ENCODE measurements around the gene TLX2. TPM values are rescaled to one million over a fixed set of nuclear protein-coding genes. Genes with fewer than 3 reads are reported as not detected.

Gene TLX2
- total and polyA plus RNA-seq, 2 experiments from 2014 or later = 0.16 to 0.21 TPM

GRCh38 chr2:74522516-74522915 is 8.3 kb downstream of the TLX2 start:
- H3K4me1 ChIP-seq (ENCODE audit: insufficient read depth) = no peaks in the 10 kb centered on the region
- Mint-ChIP-seq H3K4me3 (no peak overlapping the region), H3K9me3 (no peaks in the 10 kb centered on the region; the same call in 2 of the 3 replicates), H3K27me3 (ENCODE audit: insufficient read depth, low read depth, poor library complexity) (peaks cover 48% of the 10 kb centered on the region), H3K4me1 (peaks cover 5% of the 10 kb centered on the region; the same call in 1 of the 3 replicates), H3K36me3 (ENCODE audit: low read depth) (peaks cover 15% of the 10 kb centered on the region), H3K27ac (no peak overlapping the region)
- H3K4me2 ChIP-seq = no peak overlapping the region
- 0 out of 2 replicates have a peak, but pooled peaks cover under 1% of the 10 kb centered on the region for H3K79me2 ChIP-seq (replicated peaks; ENCODE audit: insufficient read depth)
- peaks cover 11% of the 10 kb centered on the region for H3K36me3 ChIP-seq (ENCODE audit: insufficient read depth)
- H3K4me3 ChIP-seq = no peak overlapping the region
- H3K9me2 ChIP-seq (ENCODE audit: insufficient read depth) = no peaks in the 10 kb centered on the region
- H2AFZ ChIP-seq = no peak overlapping the region
- peaks cover 4% of the 10 kb centered on the region; the same call in 1 of the 2 replicates for H4K20me1 ChIP-seq (replicated peaks; ENCODE audit: insufficient read depth)
- H3K27ac ChIP-seq (ENCODE audit: low read depth) = no peak overlapping the region
- no peak for TF ChIP-seq CTCF (conservative IDR thresholded peaks at IDR 0.05; ENCODE audit: low read depth in 2 of 2)
- no peak for TF ChIP-seq ZNF331 (CRISPR knock-in tag; IDR thresholded peaks at IDR 0.05; ENCODE audit: low read depth)
- no peak for TF ChIP-seq EZH2 (IDR thresholded peaks at IDR 0.05; ENCODE audit: low read depth, unreplicated experiment)
- no peak for TF ChIP-seq ZNF114 (CRISPR knock-in tag; IDR thresholded peaks at IDR 0.05)
- TF ChIP-seq POLR2AphosphoS5 (IDR thresholded peaks at IDR 0.05; ENCODE audit: low read depth) = no peak
- no peak for TF ChIP-seq ETS1 (IDR thresholded peaks at IDR 0.05)
- no peak for TF ChIP-seq REST (IDR thresholded peaks at IDR 0.05; ENCODE audit: unreplicated experiment)
- no peak for TF ChIP-seq ZNF462 (CRISPR knock-in tag; IDR thresholded peaks at IDR 0.05)
- no peak for TF ChIP-seq JUNB (IDR thresholded peaks at IDR 0.05; ENCODE audit: unreplicated experiment)
- TF ChIP-seq CREB1 (CRISPR knock-in tag; IDR thresholded peaks at IDR 0.05; ENCODE audit: low read depth) = no peak
- TF ChIP-seq NANOG (IDR thresholded peaks at IDR 0.05; ENCODE audit: borderline replicate concordance) = no peak
- no peak for TF ChIP-seq EZH2phosphoT487 (IDR thresholded peaks at IDR 0.05; ENCODE audit: unreplicated experiment)
- TF ChIP-seq STAT1 (IDR thresholded peaks at IDR 0.05; ENCODE audit: unreplicated experiment) = no peak
- peaks cover 57% of the 10 kb centered on the region for H3K27me3 ChIP-seq (ENCODE audit: insufficient read depth)
- ATAC-seq (no peak), DNase-seq (ENCODE audit: low spot score) (no peak)
- H3F3A ChIP-seq (replicated peaks; ENCODE audit: low read depth) = 0 out of 2 replicates have a peak, but pooled peaks cover 5% of the 10 kb centered on the region
